HG02884 (cell line): ENCODE measurements around the gene FLYWCH1.
"Not testable (repeated sequence)": the region's sequence is repeated elsewhere in the genome, so short reads cannot be mapped to it uniquely, and the experiment has no call there.

Source experiments
- ATAC-seq: cut with Tn5 transposase; IDR thresholded peaks from one replicate; pipeline ENCODE4 v1.9.1; 2021; ENCODE audit warnings: mild to moderate bottlenecking, moderate library complexity; ENCODE audit not compliant: unreplicated experiment

Gene FLYWCH1

GRCh38 chr16:2898831-2899563 lies 12.7 kb upstream of the FLYWCH1 start:
- no peak for ATAC-seq

- ATAC-seq, result no peak
These were observed 12.1 kb upstream of the FLYWCH1 start for GRCh38 chr16:2899564-2900072.

GRCh38 chr16:2900526-2901075 lies 11.1 kb upstream of the FLYWCH1 start:
- no peak for ATAC-seq

DNA sequence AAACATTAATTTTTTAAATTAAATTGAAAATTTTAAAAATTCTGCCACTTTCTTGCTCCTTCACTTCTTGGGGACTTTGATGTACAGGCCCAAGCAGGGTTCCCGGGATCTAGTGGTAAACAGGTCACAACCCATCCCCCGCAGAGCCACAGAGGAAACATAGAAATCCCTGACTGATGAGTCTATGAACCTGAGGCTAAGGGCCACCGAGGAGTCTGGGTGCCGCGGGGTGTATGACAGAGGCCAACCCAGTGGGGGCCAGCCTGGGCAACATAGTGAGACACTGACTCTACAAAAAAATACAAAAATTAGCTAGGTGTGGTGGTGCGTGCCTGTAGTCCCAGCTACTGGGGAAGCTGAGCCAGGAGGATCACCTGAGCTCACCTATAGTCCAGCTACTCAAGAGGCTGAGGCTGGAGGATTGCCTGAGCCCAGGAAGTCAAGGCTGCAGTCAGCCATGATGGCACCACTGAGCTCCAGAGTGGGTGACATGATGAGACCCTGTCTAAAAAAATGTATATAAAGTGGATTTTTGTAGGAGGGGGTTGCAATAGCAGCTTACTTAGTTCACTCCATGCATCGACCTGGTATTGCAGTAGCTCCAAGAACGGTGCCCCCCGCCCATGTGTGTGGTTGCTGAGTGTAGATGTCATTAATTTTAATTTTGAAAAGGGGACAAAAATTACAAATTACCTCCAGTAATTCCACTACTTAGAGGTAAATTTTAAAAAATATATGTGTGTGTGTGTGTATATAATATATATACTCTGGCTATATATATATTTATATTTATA lies 9.2 kb upstream of the FLYWCH1 start:
- ATAC-seq, result no peak

DNA sequence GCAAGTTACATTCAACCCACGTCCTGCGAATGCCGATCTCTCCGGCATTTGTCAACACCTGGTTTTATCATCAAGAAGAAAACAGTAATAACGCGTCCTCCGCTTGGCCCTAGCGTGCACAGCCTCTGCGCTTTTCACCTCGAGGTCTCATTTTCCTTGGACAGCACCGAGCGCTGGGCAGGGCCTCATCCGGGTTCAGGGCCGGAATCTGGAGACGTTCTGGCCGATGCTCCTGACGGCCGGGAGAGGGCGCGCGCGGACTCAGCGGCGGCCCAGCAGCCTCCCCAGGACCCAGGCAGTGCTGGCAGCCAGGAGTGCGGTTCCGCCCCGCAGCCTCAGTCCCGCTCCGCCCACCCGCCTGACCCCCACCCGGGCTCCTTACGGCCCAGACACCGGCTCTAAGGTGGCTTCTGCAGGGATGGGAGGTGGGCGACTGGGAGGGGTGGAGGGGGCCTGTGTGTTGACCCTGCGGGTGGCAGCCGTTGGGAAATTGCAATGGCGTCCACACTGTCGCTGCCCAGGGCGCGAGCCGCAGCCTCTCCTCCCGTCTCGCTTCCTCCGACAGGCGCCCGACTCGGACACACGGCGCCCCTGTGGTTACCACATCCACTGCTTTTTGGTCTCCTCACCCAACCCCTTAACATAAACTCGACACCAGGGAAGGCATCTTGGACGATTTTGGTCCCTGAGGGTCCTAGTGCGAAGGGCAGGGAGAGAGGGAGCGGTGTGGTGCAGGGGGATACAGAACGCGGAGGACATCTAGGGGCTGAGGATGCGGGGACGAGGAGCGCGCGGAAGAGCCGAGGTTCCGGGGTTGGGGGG lies 7.4 kb upstream of the FLYWCH1 start:
- peak; percentile 49 for ATAC-seq

DNA sequence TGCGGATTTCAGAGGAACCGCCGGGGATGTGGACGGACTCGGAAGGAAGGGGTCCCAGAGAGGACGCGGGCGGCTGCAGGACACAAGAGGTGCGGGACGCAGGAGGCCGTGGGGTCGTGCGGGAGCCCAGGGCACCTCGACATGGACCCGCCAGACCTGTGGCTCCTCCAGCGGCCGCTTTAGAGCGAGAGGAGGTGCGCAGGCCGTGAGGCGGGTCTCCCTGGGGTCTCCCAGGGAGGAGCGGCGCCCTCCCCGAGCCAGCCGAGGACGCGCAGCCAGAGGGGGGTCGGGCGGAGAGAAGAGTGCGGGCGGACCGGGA lies 6.8 kb upstream of the FLYWCH1 start:
- no peak for ATAC-seq

DNA sequence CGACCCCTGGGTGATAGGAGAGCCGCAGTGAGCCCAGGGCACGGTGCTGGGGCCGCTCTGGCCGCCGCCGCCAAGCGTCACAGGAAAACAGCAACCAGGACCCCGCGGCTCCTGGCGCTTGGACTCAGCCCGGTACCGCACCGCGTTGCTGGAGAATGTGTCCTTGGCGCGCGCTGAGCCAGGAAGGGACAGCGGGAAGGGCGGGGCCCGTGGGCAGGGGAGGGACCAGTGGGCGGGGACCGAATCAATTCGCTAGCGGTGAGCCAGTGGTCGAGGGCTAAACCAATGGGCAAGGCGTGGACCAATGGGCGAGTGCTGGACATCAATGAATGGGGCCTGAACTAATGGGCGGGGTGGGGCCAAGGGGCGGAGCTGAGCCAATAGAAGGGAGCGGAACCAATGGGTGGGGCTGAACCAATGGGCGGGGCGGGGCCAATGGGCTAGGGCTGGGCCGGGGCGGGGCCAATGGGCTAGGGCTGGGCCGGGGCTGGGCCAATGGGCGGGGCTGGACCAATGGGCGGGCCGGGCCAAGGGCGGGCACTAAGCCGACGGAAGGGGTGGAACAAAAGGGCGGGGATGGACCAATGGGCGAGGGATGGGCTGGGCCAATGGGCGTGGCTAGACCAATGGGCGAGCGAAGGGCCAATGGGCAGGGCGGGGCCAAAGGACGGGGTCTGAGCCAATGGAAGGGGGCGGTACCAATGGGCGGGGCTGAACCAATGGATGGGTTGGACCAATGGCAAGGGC lies 6.3 kb upstream of the FLYWCH1 start:
- peak; percentile 66 for ATAC-seq

- ATAC-seq, result no peak
These were observed 5.7 kb upstream of the FLYWCH1 start for GRCh38 chr16:2905988-2906387.

GRCh38 chr16:2907084-2907753 lies 4.5 kb upstream of the FLYWCH1 start:
- not testable (repeated sequence) for ATAC-seq

DNA sequence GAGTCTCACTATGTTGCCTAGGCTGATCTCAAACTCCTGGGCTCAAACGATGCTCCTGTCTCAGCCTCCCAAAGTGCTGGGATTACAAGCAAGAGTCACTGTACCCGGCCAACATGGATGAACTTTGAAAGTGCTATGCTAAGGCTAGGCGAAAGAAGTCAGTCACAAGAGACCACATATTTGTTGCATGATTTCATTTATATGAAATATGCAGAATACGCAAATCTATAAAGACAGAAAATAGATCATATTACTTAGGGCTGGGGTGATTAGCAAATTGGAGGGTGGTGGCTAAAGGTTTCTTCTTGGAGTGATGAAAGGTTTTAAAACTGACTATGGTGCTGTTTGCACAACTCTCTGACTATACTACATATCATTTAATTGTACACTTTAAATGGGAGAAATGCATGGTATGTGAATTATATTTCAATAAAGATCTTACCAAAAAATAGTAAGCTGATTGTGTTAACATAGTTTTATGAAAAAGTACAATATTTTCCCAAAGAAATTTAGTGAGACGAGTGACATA lies 1.2 kb upstream of the FLYWCH1 start:
- no peak for ATAC-seq

DNA sequence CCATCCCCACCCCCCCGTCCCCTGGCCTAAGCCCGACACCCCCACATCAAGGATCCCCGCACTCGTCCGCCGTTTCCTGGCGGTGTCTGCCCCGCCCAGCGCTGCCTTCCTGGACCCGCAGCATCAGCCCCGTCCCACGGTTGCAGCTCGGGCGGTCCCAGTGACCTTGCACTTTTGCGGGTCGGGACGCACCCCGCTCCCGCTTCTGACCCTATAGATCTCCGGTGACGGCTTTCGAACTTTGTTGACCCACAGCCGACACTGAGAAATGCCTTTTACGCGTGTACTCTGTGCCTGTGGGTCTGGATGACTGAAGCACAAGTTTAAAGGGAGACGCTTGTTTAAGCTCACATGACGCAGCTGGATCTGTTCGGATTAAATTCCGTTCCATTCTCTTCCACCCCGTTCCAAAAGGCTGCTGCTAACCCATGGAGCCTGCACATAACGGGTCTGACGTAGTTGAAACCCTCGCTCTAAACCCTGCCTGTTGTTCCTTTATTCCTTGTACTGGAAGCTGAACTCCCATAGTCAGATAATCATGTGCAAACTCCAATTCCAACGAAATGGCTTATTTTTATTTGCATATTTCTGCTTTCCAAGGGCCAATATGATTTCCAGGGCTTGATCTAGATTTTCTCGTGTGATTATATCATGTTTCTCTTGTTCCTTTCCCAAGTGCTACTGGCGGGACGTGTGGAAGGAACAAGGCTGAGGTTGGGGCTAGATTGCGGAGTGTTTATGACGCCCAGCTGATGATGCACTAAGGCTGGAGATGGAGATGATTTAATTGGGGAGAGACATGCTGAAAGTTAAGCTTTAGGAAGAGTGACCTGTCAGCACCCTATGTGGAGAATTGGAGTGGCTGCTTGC lies 834 bp downstream of the FLYWCH1 start:
- peak; percentile 13 for ATAC-seq

GRCh38 chr16:2913603-2914002 lies 1.9 kb downstream of the FLYWCH1 start:
- ATAC-seq, result no peak

DNA sequence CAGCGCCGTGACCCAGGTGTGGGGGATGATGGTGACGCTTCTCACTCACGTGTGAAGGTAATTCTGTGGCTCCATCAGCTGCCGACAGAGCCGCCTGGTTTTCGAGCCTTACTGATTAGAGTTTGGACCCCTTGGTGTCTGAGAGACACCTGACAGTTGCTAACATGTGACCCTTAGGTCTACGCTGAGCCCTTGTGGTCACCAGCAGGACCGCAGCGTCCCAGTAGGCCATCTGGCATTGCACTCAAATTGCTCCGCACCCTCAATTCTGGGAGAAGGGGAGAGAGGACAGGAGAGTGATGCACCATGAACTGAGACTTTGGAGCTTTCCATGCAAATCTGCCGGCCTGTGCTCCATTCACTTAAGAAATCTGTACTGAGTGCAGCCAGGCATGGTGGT lies 2.5 kb downstream of the FLYWCH1 start:
- no peak for ATAC-seq

DNA sequence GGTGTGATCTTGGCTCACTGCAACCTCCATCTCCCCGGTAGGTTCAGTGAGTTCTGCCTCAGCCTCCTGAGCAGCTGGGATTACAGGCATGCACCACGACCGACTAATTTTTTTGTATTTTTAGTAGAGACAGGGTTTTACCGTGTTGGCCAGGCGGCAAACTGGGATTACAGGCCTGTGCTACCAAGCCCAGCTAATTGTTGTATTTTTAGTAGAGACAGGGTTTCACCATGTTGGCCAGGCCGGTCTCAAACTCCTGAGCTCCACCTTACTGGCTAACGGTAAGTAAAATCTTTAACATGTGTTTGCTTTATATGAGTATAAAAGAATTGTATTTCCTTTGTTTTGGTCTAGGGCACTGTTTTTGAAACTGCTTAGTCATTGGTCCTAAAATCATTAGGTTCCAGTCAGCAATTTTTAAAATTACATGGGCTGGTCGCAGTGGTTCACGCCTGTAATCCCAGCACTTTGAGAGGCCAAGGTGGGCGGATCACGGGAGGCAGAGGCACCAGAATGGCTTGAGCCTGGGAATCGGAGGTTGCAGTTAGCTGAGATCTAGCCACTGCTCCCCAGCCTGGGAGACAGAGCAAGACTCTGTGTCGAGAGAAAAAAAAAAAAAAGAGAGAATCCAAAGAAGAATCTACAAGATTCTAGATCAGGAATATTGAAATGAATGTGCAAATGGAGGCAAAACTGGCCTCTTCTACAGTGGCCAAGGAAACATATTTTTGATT lies 3.6 kb downstream of the FLYWCH1 start:
- ATAC-seq, result no peak

GRCh38 chr16:2919511-2920255 lies 8.0 kb downstream of the FLYWCH1 start:
- ATAC-seq, result no peak

- no peak for ATAC-seq
These were observed 11.8 kb downstream of the FLYWCH1 start for GRCh38 chr16:2923481-2923880.
